ENCODE measurements around the gene SORCS2.

The SORCS2 gene

DNA sequence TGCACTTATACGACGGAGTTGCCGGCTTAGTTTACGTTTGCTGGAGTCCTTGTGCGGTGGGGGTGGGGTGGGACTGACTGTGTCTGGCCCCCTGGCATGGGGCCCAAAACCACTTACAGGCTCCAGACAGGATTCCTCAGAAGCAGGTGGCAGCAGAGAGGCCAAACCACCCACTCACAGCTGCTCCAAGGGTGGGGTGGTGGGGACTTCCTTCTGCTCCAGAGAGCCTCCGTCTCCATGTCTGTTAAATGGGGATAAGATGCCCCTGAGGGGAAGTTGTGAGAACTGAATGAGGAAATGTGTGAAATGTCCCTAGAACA lies 205.7 kb downstream of the SORCS2 start:
- peak; percentile 93 for DNase-seq

DNA sequence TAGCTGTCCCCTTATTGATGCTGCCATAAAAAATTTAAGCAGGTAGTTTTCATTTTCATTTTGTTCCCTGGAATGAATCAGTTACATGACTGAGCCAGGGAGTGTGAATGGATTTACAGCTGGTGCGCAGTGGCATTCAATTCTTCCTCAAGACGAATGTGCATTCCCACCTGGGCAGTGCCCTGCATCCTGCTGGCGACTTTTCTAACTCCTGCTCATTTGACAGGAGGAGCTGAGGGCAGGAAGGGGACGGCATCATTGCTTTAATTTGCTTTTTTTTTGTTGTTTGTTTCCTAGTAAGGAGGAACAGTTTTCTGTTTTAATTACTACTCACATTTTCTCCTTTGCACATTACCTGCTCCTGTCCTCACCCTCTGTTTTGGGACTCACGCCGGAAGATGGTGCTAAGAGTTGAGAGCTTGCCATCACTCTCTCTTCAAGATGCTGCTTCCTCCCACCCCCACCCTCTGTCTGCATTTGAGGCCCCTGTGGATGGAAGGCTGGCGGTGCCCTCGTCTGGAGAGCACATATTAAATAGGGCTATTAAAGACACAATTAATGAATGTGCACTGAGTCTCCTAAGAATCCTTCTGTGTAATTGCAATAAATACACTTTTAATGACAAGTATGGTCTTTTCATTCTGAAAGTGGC lies 206.6 kb downstream of the SORCS2 start:
- peak; percentile 24 for DNase-seq

DNA sequence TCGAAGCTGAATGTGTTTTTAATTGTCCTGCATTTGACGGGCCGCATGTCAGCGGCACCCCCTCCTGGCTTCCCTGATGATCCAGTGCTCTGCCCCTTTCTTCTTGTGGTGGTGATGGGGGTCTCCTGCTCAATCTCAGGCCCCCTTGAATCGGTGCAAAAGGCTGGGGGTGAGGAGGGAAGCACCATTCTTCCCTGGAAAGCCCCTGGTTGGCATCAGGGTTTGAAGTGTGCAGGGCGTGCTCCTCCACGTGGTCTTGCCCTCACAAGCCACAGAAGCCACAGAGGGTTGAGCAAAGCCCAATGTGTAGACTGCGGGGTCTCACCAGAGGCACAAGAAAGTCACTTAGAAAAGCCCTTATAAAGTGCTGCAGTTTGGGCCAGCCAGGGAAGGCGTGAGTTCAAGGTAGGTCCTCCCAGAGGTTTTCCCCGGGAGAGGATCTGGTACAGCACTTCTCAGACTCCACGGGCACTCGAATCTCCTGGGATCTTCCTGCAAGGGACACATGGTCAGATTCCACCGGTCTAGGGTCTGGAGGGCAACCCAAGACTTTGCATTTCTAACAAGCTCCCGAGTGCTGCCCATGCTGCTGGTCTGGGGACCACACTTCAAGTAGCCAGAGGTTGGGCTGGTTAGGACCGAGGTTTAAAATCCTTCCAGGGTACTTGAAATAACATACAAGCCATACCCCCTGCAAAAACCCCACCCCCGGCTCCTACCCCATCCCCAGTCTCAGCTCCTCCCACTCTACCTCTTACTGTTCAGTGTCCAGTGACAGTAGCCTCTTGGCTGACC lies 207.3 kb downstream of the SORCS2 start:
- no peak for DNase-seq

DNA sequence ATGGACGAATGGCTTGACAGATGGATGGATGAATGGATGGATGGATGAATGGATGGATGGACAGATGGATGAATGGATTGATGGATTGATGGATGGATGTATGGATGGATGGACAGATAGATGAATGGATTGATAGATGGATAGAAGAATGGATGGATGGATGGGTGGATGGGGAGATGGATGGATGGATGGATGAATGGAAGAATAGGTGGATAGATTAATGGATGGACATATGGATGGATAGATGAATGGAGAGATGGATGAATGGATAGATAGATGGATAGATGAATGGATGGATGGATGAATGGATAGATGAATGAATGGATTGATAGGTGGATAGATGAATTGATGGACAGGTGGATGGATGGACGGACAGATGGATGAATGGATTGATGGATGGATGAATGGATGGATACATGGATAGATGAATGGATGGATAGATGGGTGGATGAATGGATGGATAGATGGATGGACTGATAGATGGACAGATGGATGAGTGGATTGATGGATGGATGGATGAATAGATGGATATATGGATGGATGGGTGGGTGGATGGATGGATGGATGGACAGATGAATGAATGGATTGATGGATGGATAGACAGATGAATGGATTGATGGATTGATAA lies 208.4 kb downstream of the SORCS2 start:
- DNase-seq, result no peak

DNA sequence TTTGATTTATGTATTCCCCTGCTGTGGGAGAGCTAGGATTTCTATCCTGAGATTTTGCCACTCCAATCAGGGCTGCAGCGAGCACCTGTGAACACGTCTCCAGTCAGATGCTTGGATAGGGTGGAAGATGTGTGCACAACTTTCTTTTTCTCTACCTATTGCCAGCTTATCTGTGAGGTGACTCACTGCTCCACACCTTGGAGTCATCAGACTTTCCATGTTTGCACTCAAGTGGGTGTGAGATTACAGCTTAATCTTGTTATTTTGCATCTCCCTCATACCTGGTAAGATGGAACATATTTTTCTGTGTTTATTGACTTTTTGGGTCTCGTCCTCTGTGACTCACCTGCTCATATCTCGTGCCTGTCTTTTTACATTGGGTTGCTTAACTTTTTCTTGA lies 210.2 kb downstream of the SORCS2 start:
- peak; percentile 48 for DNase-seq

DNA sequence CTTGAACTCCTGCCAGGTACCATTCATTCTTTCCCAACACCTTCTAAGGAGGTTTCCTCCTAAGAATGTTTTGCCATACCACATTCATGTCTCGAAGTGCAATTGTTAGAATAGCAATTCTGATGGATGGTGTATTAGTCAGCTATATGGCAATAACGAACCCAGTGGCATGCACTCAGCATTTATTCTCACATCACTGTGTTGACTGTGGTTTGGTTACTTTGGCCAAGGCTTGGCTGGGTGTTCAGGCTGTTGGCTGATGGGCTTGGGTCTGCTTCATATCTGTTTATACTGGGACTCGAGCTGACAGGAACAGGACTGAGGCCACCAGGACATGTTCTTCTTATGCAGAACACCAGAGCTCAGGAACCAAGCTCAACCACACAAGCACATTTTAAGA lies 210.7 kb downstream of the SORCS2 start:
- DNase-seq, result no peak

- no peak for DNase-seq
Observed at GRCh38 chr4:7408166-7408565, 215.8 kb downstream of the SORCS2 start.

GRCh38 chr4:7410446-7410845 lies 218.1 kb downstream of the SORCS2 start:
- DNase-seq, result peak; percentile 64

- no peak for DNase-seq
Observed at GRCh38 chr4:7411491-7411890, 219.2 kb downstream of the SORCS2 start.

GRCh38 chr4:7411896-7412553 lies 219.7 kb downstream of the SORCS2 start:
- DNase-seq, result no peak

GRCh38 chr4:7412554-7412912 lies 220.2 kb downstream of the SORCS2 start:
- no peak for DNase-seq

- DNase-seq, result no peak
Observed at GRCh38 chr4:7414046-7414445, 221.7 kb downstream of the SORCS2 start.

DNA sequence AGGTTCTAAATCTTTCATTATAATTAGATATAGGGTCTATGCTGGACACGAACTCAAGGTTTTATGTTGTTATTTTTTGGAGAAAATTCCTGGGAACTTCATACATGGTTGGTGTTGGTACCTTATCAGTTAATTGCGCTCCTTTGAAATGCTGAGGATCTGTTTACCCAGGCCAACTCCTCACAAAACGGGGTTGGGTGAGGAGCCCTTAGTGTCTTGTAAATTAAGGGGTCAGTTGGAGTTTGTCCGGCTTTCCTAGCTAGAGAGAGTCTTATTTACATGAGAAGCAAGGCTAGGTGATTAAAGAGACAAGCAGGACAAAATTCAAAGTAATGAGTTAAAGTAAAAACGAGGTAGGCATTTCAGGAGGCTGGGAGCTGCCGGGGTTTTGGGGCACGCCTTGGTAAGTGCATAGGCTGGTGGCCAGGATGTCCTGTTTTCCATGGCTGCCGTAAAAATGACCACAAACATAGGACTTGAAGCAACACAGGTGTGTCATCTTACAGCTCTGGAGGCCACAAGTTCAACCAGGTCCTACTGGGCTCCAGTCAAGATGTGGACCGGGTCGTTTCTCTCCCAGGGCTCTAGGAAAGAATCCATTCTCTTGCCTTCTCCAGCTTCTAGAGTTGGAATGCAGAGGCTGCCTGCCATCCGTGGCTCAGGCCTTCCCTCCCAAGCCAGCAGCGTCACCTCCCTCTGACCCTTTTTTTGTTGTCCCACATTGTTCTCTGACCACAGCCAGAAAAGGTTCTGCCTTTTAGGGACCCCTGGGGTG lies 222.6 kb downstream of the SORCS2 start:
- no peak for DNase-seq

- no peak for DNase-seq
Observed at GRCh38 chr4:7415927-7416686, 223.8 kb downstream of the SORCS2 start.

DNA sequence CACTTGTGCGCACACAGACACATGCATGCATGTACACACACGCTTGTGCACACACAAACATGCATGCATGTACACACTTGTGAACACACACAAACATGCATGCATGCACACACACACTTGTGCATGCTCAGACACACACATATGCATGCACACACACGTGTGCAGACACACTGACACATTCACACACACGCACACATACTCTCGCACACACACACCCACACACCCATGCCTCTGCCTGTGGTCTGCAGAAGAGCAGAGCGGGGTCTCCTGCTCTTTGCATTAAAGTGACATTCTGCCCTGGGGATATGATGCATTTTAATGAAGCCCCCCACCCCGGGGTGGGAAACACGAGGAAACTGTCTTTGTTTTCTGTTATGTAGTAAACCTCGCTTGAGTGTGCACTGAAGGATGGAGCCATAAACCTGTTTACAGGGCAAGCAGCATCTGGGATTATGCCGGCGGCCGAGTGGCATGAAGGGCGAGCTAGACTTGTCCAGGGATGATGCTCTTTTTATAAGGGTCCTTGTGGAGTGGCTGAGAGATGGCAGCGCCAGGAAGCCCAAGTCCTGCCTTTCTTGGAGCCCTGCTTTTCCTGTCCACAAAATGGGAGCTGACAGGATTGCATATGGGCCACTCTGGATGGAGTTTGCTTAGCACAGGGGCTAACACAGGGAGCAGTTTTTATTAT lies 224.6 kb downstream of the SORCS2 start:
- no peak for DNase-seq

- DNase-seq, result no peak
Observed at GRCh38 chr4:7417639-7418038, 225.3 kb downstream of the SORCS2 start.

DNA sequence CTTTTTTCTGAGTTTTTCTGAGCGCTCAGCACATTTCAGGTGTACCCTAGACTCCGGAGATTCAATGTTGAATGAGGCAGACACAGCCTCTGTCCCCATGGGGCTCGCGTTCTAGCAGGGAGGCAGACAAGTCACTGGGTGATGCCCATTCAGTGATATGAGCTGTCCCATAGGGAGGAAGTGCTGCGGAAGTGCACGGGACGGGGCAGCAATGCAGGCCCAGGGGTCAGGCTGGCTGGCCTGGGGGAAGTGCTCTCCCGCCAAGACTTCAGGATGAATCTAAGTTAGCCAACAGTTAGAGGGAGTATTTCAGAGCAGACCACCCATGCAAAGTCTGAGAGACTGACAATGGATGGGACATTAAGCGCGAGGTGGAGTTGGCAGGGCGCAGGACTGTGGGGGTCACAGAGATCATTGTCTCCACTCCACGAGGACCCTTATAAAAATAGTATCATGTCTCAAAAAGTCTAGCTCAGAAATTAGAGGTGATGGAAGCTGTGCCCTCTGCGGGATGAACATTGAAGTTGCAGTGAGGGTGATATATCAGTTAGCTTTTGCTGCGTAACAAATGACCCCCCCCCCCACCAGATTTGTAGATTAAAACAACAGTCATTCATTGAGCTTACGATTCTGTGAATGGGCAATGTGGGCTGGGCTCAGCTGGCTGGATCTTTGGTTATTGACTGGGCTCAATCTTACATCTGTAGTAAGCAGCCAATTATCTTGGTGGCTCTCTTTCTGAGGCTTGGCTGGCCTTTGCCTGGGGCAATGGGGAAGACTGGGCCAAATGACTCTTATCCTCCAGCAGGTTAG lies 226.0 kb downstream of the SORCS2 start:
- DNase-seq, result no peak

DNA sequence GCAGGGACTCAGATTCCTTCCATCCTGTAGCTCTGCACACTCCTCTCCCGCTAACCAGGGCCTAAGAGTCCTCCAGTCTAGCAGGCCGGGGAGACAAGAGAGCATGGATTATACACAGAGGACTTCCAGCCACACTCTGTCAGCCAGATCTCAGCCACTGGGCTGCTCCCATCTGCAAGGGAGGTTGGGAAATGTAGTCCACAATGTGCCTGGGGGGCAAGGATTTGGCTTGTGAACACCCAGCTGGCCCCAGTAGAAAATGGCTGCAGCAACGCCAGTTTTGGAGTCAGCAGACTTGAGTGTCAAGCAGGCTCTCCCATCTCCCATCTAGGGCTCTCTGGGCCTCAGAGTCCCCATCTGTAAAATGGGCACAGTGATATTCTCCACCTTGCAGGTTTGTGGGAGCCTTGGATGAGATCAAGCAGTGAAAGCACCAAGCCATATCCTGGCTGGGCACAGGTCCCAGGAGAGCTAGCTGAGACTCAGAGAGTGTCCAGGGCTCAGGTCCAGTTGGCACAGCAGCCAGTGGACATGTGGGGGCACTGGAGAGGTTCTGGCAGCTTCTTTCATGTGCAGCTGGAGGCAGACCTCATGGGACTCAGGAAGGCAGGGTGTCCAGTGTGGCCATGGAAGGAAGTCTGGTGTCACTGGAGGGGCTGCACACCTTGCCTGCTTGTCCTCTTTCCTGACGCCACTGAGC lies 227.8 kb downstream of the SORCS2 start:
- DNase-seq, result no peak

DNA sequence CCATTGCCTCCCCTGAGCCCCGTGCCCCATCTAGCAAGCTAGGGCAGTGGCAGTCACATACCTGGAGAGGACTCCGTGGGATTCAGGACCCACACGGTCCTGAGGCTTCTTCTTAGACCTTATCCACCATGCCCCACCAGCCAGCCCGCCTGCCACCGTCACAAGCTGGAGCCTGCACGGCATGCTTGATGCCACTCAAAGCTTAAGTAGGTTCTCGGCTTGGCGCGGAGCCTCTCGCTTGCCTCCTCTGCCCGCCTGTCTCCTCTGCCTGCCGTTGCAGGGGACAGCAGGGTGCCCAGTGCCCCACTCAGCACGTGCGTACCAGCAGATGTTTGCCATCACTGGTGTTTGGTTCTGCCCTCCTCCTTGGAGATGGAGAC lies 228.3 kb downstream of the SORCS2 start:
- no peak for DNase-seq

All from DMS53 (cell line).